Keratinocyte (primary cell): ENCODE measurements around the gene SRSF1. TPM values are rescaled to one million over a fixed set of nuclear protein-coding genes. Genes with fewer than 3 reads are reported as not detected.

Experiments
- DNase-seq: peaks from one replicate; pipeline ENCODE4 v3.0.0-alpha.2; 2011; ENCODE audit warnings: low read depth, missing footprints, low spot score
- FAIRE-seq: peaks from 2 replicates; lab custom pipeline; 2011; peaks lifted over from hg19 to GRCh38; lab: Jason Lieb, UNC
- H2AFZ ChIP-seq: 2 replicates; pipeline ENCODE4 v1.6.0; 2012; ENCODE audit warnings: low read length, control low read depth, inconsistent platforms; ENCODE audit not compliant: control insufficient read depth
- H3K27ac ChIP-seq: 2 replicates; pipeline ENCODE4 v1.5.1; 2011; ENCODE audit warnings: low read length; ENCODE audit not compliant: control insufficient read depth, insufficient read depth
- H3K27me3 ChIP-seq: 3 replicates; pipeline ENCODE4 v1.6.0; 2011; ENCODE audit warnings: low read length; ENCODE audit not compliant: control insufficient read depth, insufficient read depth; ENCODE audit errors: extremely low read depth
- H3K36me3 ChIP-seq, 2 experiments: 2 replicates in 1 of 2; 3 replicates in 1 of 2; pipeline ENCODE4 v1.5.1; 2011; ENCODE audit warnings: low read length in 2 of 2, mild to moderate bottlenecking in 1 of 2; ENCODE audit not compliant: control insufficient read depth in 2 of 2, insufficient read depth in 2 of 2; ENCODE audit errors: extremely low read depth in 1 of 2
- H3K4me1 ChIP-seq: 3 replicates; pipeline ENCODE4 v1.5.1; 2011; ENCODE audit warnings: low read length; ENCODE audit not compliant: control insufficient read depth, insufficient read depth; ENCODE audit errors: extremely low read depth
- H3K4me2 ChIP-seq: 3 replicates; pipeline ENCODE4 v1.6.0; 2011; ENCODE audit warnings: low read depth, low read length; ENCODE audit not compliant: control insufficient read depth, insufficient read depth; ENCODE audit errors: extremely low read depth
- H3K4me3 ChIP-seq, 3 experiments: fragments of 200-600 bp in 1 of 3; sonication (generic) in 1 of 3; 2 replicates in 2 of 3; 3 replicates in 1 of 3; pipeline ENCODE4 v1.5.1; 2011 to 2016; ENCODE audit warnings: low read length in 3 of 3, mild to moderate bottlenecking in 3 of 3, control low read depth in 2 of 3, inconsistent platforms in 1 of 3, low read depth in 1 of 3, mixed read lengths in 1 of 3, mixed run types in 1 of 3, moderate library complexity in 1 of 3; ENCODE audit not compliant: control insufficient read depth in 2 of 3, insufficient read depth in 2 of 3; ENCODE audit errors: extremely low read depth in 1 of 3
- H3K79me2 ChIP-seq: 2 replicates; pipeline ENCODE4 v1.6.0; 2012; ENCODE audit warnings: low read length; ENCODE audit not compliant: control insufficient read depth, insufficient read depth
- H3K9ac ChIP-seq: 3 replicates; pipeline ENCODE4 v1.6.0; 2011; ENCODE audit warnings: low read length; ENCODE audit not compliant: control insufficient read depth, insufficient read depth; ENCODE audit errors: extremely low read depth
- H3K9me1 ChIP-seq: 3 replicates; pipeline ENCODE4 v1.6.0; 2011; ENCODE audit warnings: low read length; ENCODE audit not compliant: control insufficient read depth, insufficient read depth; ENCODE audit errors: extremely low read depth
- H3K9me3 ChIP-seq: 2 replicates; pipeline ENCODE4 v1.5.1; 2012; ENCODE audit warnings: low read depth, low read length; ENCODE audit not compliant: control insufficient read depth
- H4K20me1 ChIP-seq: 3 replicates; pipeline ENCODE4 v1.6.0; 2011; ENCODE audit warnings: low read length; ENCODE audit not compliant: control insufficient read depth, insufficient read depth; ENCODE audit errors: extremely low read depth
- CTCF ChIP-seq, 3 experiments: IDR thresholded peaks in 1 of 3; conservative IDR thresholded peaks in 1 of 3; optimal IDR thresholded peaks in 1 of 3; 2 replicates in 2 of 3; 3 replicates in 1 of 3; pipeline versions ENCODE3 to v1.5.1; 2011; ENCODE audit warnings: low read length in 3 of 3, mild to moderate bottlenecking in 3 of 3, moderate library complexity in 2 of 3, control low read depth in 1 of 3, inconsistent platforms in 1 of 3; ENCODE audit not compliant: insufficient read depth in 2 of 3; ENCODE audit errors: extremely low read depth in 1 of 3
- EZH2 ChIP-seq: IDR thresholded peaks from one replicate; pipeline ENCODE4 v1.6.1; 2012; ENCODE audit warnings: inconsistent platforms, mild to moderate bottlenecking, low read length, moderate library complexity
- dilution Hi-C: fragments of 300-500 bp; cut with MboI; formaldehyde crosslinking; loops from one replicate; pipeline ENCODE4 v1.7.0; 2020; ENCODE audit warnings: low sequenced_read_pairs; ENCODE audit not compliant: extremely low pct_ligation_motif_present
- polyA plus RNA-seq, 5 experiments: library from polyadenylated mRNA; depleted of rRNA in 3 of 5; stranded (reverse) in 3 of 5; stranded (forward) in 1 of 5; unstranded in 1 of 5; fragments of >200 nt; gene quantifications; 1 replicate in 1 of 5; 2 replicates in 3 of 5; 3 replicates in 1 of 5; pipeline versions ENCODE4 v1.2.1 to v1.2.3, GENCODE V29; 2011 to 2012; ENCODE audit warnings: missing spikeins in 2 of 5, low read depth in 1 of 5, low replicate concordance in 1 of 5

Gene SRSF1
- polyA plus RNA-seq, 1 donor (not counting 4 experiments of a cell fraction or from before 2014, with no cell fraction given) = 272 TPM

DNA sequence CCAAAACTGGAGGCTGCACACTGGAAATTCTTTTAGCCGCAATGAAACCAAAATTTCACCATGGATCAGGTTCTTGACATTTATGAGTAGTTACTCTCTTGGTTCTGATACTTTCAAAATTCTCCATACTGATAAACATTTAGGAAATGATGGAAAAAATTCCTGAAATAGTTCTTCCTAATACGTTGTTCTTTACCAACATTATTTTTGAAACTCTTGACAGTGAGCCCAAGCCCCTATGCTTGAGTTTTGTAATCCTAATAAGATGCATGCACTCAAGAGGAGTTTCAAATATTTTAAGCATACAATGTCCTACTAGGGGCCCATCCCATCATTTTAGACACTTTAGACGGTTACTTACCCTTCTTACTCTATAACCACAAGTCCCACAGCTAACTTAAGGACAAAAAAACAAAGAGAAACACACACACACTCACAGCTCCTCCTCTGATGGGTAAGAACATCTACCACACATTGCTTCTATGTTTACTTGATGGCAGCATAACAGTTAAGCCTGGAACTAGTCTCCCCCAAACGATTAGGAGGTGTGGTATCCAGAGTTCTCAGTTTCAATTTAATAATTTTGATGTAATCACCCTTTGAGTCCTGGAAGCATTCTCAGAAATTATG is 22.7 kb downstream of the SRSF1 start:
- no peak overlapping the region for H3K4me2 ChIP-seq
- dilution Hi-C loops = no loop called here

DNA sequence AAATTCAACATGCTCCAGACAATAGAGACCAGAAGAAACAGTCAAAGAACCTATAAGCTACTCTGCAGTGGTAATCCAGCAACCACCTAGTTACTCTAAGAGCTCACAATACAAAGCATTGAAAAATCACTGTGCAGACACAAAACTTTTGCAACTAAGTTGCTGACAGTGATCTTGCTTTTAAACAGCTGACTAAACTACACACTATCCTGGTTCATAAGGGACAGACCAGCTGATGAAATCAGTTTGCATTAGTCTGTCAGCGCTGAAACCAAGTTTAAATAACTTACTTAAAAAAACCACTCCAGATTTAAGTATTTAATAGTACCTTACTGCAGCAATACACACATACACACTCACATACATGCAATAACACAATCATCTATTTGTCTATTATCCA is 23.6 kb downstream of the SRSF1 start:
- no peak overlapping the region for H3K4me3 ChIP-seq
- H3K4me2 ChIP-seq = no peak overlapping the region

More for the DNA sequence above, 22.7 kb downstream of the SRSF1 start:
- Histone ChIP-seq H4K20me1 (peaks cover 2% of the 10 kb centered on the region), H3K9ac (no peak overlapping the region), H3K9me3 (no peaks in the 10 kb centered on the region), H3K9me1 (peaks cover 2% of the 10 kb centered on the region), H3K4me3 (no peak overlapping the region), H3K27me3 (no peaks in the 10 kb centered on the region), H3K27ac (no peak overlapping the region), H2AFZ (no peak overlapping the region), H3K4me1 (peaks cover 27% of the 10 kb centered on the region), H3K79me2 (peaks cover 60% of the 10 kb centered on the region), H3K36me3 (peaks cover 13 to 21% of the 10 kb centered on the region in 2 experiments)
- FAIRE-seq (no peak), DNase-seq (no peak)
- TF ChIP-seq CTCF (optimal IDR thresholded peaks at IDR 0.05 in 1 of 3, IDR thresholded peaks at IDR 0.05 in 1 of 3, conservative IDR thresholded peaks at IDR 0.05 in 1 of 3; ENCODE audit: extremely low read depth in 1 of 3, insufficient read depth in 2 of 3, low read length in 3 of 3) (no peak), EZH2 (no peak)

More for the DNA sequence above, 23.6 kb downstream of the SRSF1 start:
- no peak overlapping the region for H3K27ac ChIP-seq
- peaks cover 2% of the 10 kb centered on the region for H3K9me1 ChIP-seq
- peaks cover 60% of the 10 kb centered on the region for H3K79me2 ChIP-seq
- peaks cover 14 to 29% of the 10 kb centered on the region in 2 experiments for H3K36me3 ChIP-seq
- no peaks in the 10 kb centered on the region for H3K9me3 ChIP-seq
- no peak overlapping the region for H3K9ac ChIP-seq
- no peak for TF ChIP-seq CTCF (optimal IDR thresholded peaks at IDR 0.05 in 1 of 3, IDR thresholded peaks at IDR 0.05 in 1 of 3, conservative IDR thresholded peaks at IDR 0.05 in 1 of 3; ENCODE audit: extremely low read depth in 1 of 3, insufficient read depth in 2 of 3, low read length in 3 of 3)
- TF ChIP-seq EZH2 = no peak
- peaks cover 2% of the 10 kb centered on the region for H4K20me1 ChIP-seq
- no peaks in the 10 kb centered on the region for H3K27me3 ChIP-seq
- FAIRE-seq = no peak
- peaks cover 21% of the 10 kb centered on the region for H3K4me1 ChIP-seq
- dilution Hi-C loops = no loop called here
- DNase-seq = no peak
- no peak overlapping the region for H2AFZ ChIP-seq
